Stomach (tissue), 9 donors: Measurements from ENCODE around the gene PIN4. TPM values are rescaled to one million over a fixed set of nuclear protein-coding genes. Genes with fewer than 3 reads are reported as not detected.
"Not testable (repeated sequence)": the region's sequence is repeated elsewhere in the genome, so short reads cannot be mapped to it uniquely, and the experiment has no call there.

Source experiments
- DNase-seq, 2 donors: peaks; one replicate each; pipeline versions ENCODE4 v3.0.0 to v3.0.0-alpha.2; 2013 to 2019
- H3K27ac ChIP-seq, 5 donors: fragments of 200-600 bp in 4 of 5; sonication (generic) in 4 of 5; one replicate each; pipeline ENCODE4 v1.5.1; 2013 to 2019; ENCODE audit warnings: mild to moderate bottlenecking in 1 of 5, moderate library complexity in 1 of 5
- H3K27me3 ChIP-seq, 3 donors: fragments of 200-600 bp; sonication (generic); one replicate each; pipeline ENCODE4 v1.5.1; 2017 to 2019; ENCODE audit warnings: mixed run types in 1 of 3
- H3K36me3 ChIP-seq, 4 donors: fragments of 200-600 bp; sonication (generic); 1 replicate in 3 of 4; 2 replicates in 1 of 4; pipeline ENCODE4 v1.5.1; 2016 to 2019
- H3K4me1 ChIP-seq, 4 donors: fragments of 200-600 bp; sonication (generic); one replicate each; pipeline ENCODE4 v1.5.1; 2016 to 2019
- H3K4me3 ChIP-seq, 4 donors: fragments of 200-600 bp; sonication (generic) in 3 of 4; one replicate each; pipeline ENCODE4 v1.5.1; 2016 to 2019; ENCODE audit warnings: mild to moderate bottlenecking in 1 of 4
- H3K9me3 ChIP-seq, 4 donors: fragments of 200-600 bp; sonication (generic); one replicate each; pipeline ENCODE4 v1.5.1; 2016 to 2019
- CTCF ChIP-seq, 7 experiments: fragments of 450-650 bp in 4 of 7; fragments of 200-600 bp in 3 of 7; sonication (generic) in 3 of 7; IDR thresholded peaks; one replicate each; pipeline ENCODE4 v1.5.1; 2016 to 2019; ENCODE audit warnings: antibody characterized with exemption in 7 of 7, control low read depth in 2 of 7, mild to moderate bottlenecking in 1 of 7
- EP300 ChIP-seq: sonication (generic); formaldehyde crosslinking; IDR thresholded peaks from one replicate; pipeline ENCODE4 v1.6.1; 2017; ENCODE audit warnings: antibody characterized with exemption
- POLR2A ChIP-seq, 4 donors: fragments of 450-650 bp; IDR thresholded peaks; one replicate each; pipeline ENCODE4 v1.6.1; 2016; ENCODE audit warnings: antibody characterized with exemption in 4 of 4, control low read depth in 2 of 4, mild to moderate bottlenecking in 1 of 4, moderate library complexity in 1 of 4
- POLR2AphosphoS5 ChIP-seq, 3 donors: sonication (generic); formaldehyde crosslinking; IDR thresholded peaks; one replicate each; pipeline ENCODE4 v1.6.1; 2016; ENCODE audit warnings: antibody characterized with exemption in 3 of 3
- WGBS, 5 donors: extraction: QIAGEN DNeasy Blood & Tissue Kit in 3 of 5; methylation state at CpG; one replicate each; pipeline versions ENCODE4 v1.1.5 to v1.1.7; 2013 to 2018; 5-methylcytosine and 5-hydroxymethylcytosine counted together
- intact Hi-C: fragments of 100-400 bp; cut with DNase I; formaldehyde crosslinking; loops from one replicate; pipeline ENCODE4 v1.15.1; 2023; ENCODE audit warnings: low total_unique reads
- polyA plus RNA-seq, 3 donors: library from polyadenylated mRNA; stranded (reverse); fragments of 200-250 nt; gene quantifications; one replicate each; pipeline ENCODE4 v1.2.3, GENCODE V29; 2013
- total RNA-seq, 5 donors: library from RNA; depleted of rRNA; stranded (reverse); fragments of >200 nt; gene quantifications; one replicate each; pipeline versions ENCODE4 v1.1.0 to v1.2.3, GENCODE V29; 2014 to 2016
- donor health status: healthy with polysubstance abuse.
- donor health status: Bipolar disorder and iron deficiency.
- donor health status: healthy.

The PIN4 gene
- total and polyA plus RNA-seq, 8 donors: 0.45 to 37.8 (median 16.4) TPM; not detected in 2

GRCh38 chrX:72208126-72208800 is 26.7 kb downstream of the PIN4 start:
- Histone ChIP-seq H3K36me3 (peaks cover 0 to 15% (median 5%) of the 10 kb centered on the region in 4 donors), H3K4me1 (no peaks in the 10 kb centered on the region), H3K27ac (no peak overlapping the region), H3K9me3 (no peaks in the 10 kb centered on the region), H3K27me3 (no peaks in the 10 kb centered on the region), H3K4me3 (no peak overlapping the region)
- intact Hi-C loops: no loop called here
- TF ChIP-seq EP300 (no peak), POLR2AphosphoS5 (IDR thresholded peaks at IDR 0.05) (no peak), POLR2A (IDR thresholded peaks at IDR 0.05) (no peak), CTCF (IDR thresholded peaks at IDR 0.05) (no peak)
- 89 to 96% (median 94%) methylated on average over 4 of the region's 4 CpGs for WGBS, 5 donors
- DNase-seq: no peak

- H3K27ac ChIP-seq: no peak overlapping the region
- H3K36me3 ChIP-seq: no peaks in the 10 kb centered on the region
- TF ChIP-seq POLR2A (IDR thresholded peaks at IDR 0.05) (no peak), EP300 (no peak), CTCF (IDR thresholded peaks at IDR 0.05) (no peak), POLR2AphosphoS5 (IDR thresholded peaks at IDR 0.05) (no peak)
- DNase-seq: no peak
- H3K4me1 ChIP-seq: no peaks in the 10 kb centered on the region
- no peak overlapping the region for H3K4me3 ChIP-seq
- intact Hi-C loops: no loop called here
- WGBS, 5 donors: 39 to 69% (median 50%) methylated on average over 1 of the region's 1 CpG
- peaks cover 0 to 4% (median 0%) of the 10 kb centered on the region in 3 donors for H3K27me3 ChIP-seq
- H3K9me3 ChIP-seq: peaks cover 0 to 7% (median 0%) of the 10 kb centered on the region in 4 donors
Observed at GRCh38 chrX:72216973-72217372, 35.4 kb downstream of the PIN4 start.

- H3K4me1 ChIP-seq, intact Hi-C loops, H3K4me3 ChIP-seq, H3K9me3 ChIP-seq, H3K36me3 ChIP-seq, DNase-seq, H3K27ac ChIP-seq, H3K27me3 ChIP-seq: not testable (repeated sequence)
- 90 to 100% (median 97%) methylated on average over 3 of the region's 3 CpGs for WGBS, 5 donors
Observed at GRCh38 chrX:72220375-72220774, 38.8 kb downstream of the PIN4 start.

- no peaks in the 10 kb centered on the region for H3K27me3 ChIP-seq
- no peak overlapping the region for H3K27ac ChIP-seq
- H3K4me3 ChIP-seq: no peak overlapping the region
- H3K9me3 ChIP-seq: peaks cover 0 to 29% (median 7%) of the 10 kb centered on the region in 4 donors
- no peak for TF ChIP-seq POLR2AphosphoS5 (IDR thresholded peaks at IDR 0.05)
- no peak for TF ChIP-seq CTCF (IDR thresholded peaks at IDR 0.05)
- no peak for TF ChIP-seq POLR2A (IDR thresholded peaks at IDR 0.05)
- no peak for TF ChIP-seq EP300
- no peaks in the 10 kb centered on the region for H3K4me1 ChIP-seq
- intact Hi-C loops: no loop called here
- H3K36me3 ChIP-seq: no peaks in the 10 kb centered on the region
- WGBS, 5 donors: 83 to 100% (median 95%) methylated on average over 3 of the region's 3 CpGs
- DNase-seq: no peak
Observed at GRCh38 chrX:72230290-72230689, 48.7 kb downstream of the PIN4 start.

GRCh38 chrX:72236841-72237240 is 55.3 kb downstream of the PIN4 start:
- Histone ChIP-seq H3K27ac (no peak overlapping the region), H3K36me3 (no peaks in the 10 kb centered on the region), H3K27me3 (no peaks in the 10 kb centered on the region), H3K4me3 (no peak overlapping the region), H3K9me3 (no peaks in the 10 kb centered on the region), H3K4me1 (peaks cover 0 to 7% (median 0%) of the 10 kb centered on the region in 4 donors)
- WGBS, 5 donors: 79 to 89% (median 82%) methylated on average over 4 of the region's 4 CpGs
- no peak for DNase-seq
- no peak for TF ChIP-seq EP300
- TF ChIP-seq POLR2A (IDR thresholded peaks at IDR 0.05): no peak
- no peak for TF ChIP-seq POLR2AphosphoS5 (IDR thresholded peaks at IDR 0.05)
- no peak for TF ChIP-seq CTCF (IDR thresholded peaks at IDR 0.05)
- intact Hi-C loops: no loop called here
